HepG2 (cell line): ENCODE data around the gene ANAPC2. TPM values are rescaled to one million over a fixed set of nuclear protein-coding genes. Genes with fewer than 3 reads are reported as not detected.

Experiments
- GTF3A ChIP-seq: sonication (generic); formaldehyde crosslinking; conservative IDR thresholded peaks from 2 replicates; pipeline ENCODE4 v1.4.0; 2020; ENCODE audit warnings: mild to moderate bottlenecking, missing genetic modification reagents
- ISL2 ChIP-seq: sonication (generic); formaldehyde crosslinking; IDR thresholded peaks from 2 replicates; pipeline ENCODE4 v1.5.0; 2020; ENCODE audit warnings: missing genetic modification reagents
- JARID2 ChIP-seq: sonication (generic); formaldehyde crosslinking; IDR thresholded peaks from 2 replicates; pipeline ENCODE4 v1.8.1; 2023; ENCODE audit warnings: missing genetic modification reagents, inconsistent platforms; ENCODE audit not compliant: insufficient replicate concordance
- KDM5B ChIP-seq: sonication (generic); formaldehyde crosslinking; IDR thresholded peaks from 2 replicates; pipeline ENCODE4 v1.4.0; 2020; ENCODE audit warnings: missing genetic modification reagents, mild to moderate bottlenecking, borderline replicate concordance
- NAIF1 ChIP-seq: sonication (generic); formaldehyde crosslinking; IDR thresholded peaks from 2 replicates; pipeline ENCODE4 v1.5.0; 2020; ENCODE audit warnings: mild to moderate bottlenecking, missing genetic modification reagents, borderline replicate concordance
- PTBP1 ChIP-seq: fragments of 200-400 bp; formaldehyde crosslinking; IDR thresholded peaks from 2 replicates; pipeline ENCODE4 v1.6.1; 2018; ENCODE audit warnings: low read length, low read depth; ENCODE audit not compliant: poor library complexity, severe bottlenecking
- SAFB2 ChIP-seq: sonication (generic); formaldehyde crosslinking; IDR thresholded peaks from 2 replicates; pipeline ENCODE4 v1.5.1; 2020; ENCODE audit warnings: missing genetic modification reagents, low read depth, mild to moderate bottlenecking, borderline replicate concordance
- SRF ChIP-seq: IDR thresholded peaks from 2 replicates; pipeline ENCODE4 v1.6.1; 2011; ENCODE audit warnings: mild to moderate bottlenecking, low read depth, low read length, moderate library complexity
- TBX2 ChIP-seq: sonication (generic); formaldehyde crosslinking; IDR thresholded peaks from 2 replicates; pipeline ENCODE4 v1.5.0; 2020; ENCODE audit warnings: missing genetic modification reagents, mild to moderate bottlenecking, borderline replicate concordance
- TCF12 ChIP-seq, 2 experiments: fragments of 450-650 bp in 1 of 2; sonication (generic) in 1 of 2; formaldehyde crosslinking in 1 of 2; IDR thresholded peaks; 2 replicates each; pipeline versions ENCODE4 v1.6.1 to v1.8.0; 2017 to 2022; ENCODE audit warnings: antibody characterized with exemption in 1 of 2, mild to moderate bottlenecking in 1 of 2, missing genetic modification reagents in 1 of 2, moderate library complexity in 1 of 2
- ZNF205 ChIP-seq: IDR thresholded peaks from 2 replicates; pipeline ENCODE4 v1.6.1; 2018; ENCODE audit warnings: missing biosample characterization, missing genetic modification reagents
- ZNF777 ChIP-seq: sonication (generic); formaldehyde crosslinking; IDR thresholded peaks from 2 replicates; pipeline ENCODE4 v1.4.0; 2020; ENCODE audit warnings: missing genetic modification reagents
- ZNF891 ChIP-seq: sonication (generic); formaldehyde crosslinking; IDR thresholded peaks from 2 replicates; pipeline ENCODE4 v1.5.0; 2020; ENCODE audit warnings: mild to moderate bottlenecking, missing genetic modification reagents
- polyA plus RNA-seq, 8 experiments: library from polyadenylated mRNA; depleted of rRNA in 3 of 8; stranded (reverse) in 7 of 8; unstranded in 1 of 8; fragments of >200 nt; fragmentation: Illumina TruSeq in 4 of 8; extraction: Trizol in 4 of 8; gene quantifications; 2 replicates each; pipeline versions ENCODE4 v1.2.1 to v1.2.3, GENCODE V29; 2011 to 2016; ENCODE audit warnings: low read depth in 4 of 8, missing spikeins in 1 of 8, mixed read lengths in 1 of 8; ENCODE audit not compliant: insufficient read depth in 1 of 8
- total RNA-seq, 5 experiments: library from RNA; depleted of rRNA; stranded (reverse); fragments of >200 nt; fragmentation: Illumina TruSeq; extraction: Trizol; gene quantifications; 2 replicates each; pipeline ENCODE4 v1.2.3, GENCODE V29; 2016; ENCODE audit warnings: low read depth in 1 of 5
- TF ChIP-seq, protein P1 (sequence below): sonication (generic); formaldehyde crosslinking; IDR thresholded peaks from 2 replicates; pipeline ENCODE4 v1.5.0; 2020; ENCODE audit warnings: missing genetic modification reagents
- TF ChIP-seq, protein P2 (sequence below): IDR thresholded peaks from 2 replicates; pipeline ENCODE4 v1.6.1; 2012; ENCODE audit warnings: low read length, improper control_type of control experiment
- TF ChIP-seq, protein P3 (sequence below): sonication (generic); formaldehyde crosslinking; IDR thresholded peaks from 2 replicates; pipeline ENCODE4 v1.4.0; 2020; ENCODE audit warnings: missing genetic modification reagents, borderline replicate concordance
- TF ChIP-seq, protein P4 (sequence below): sonication (generic); formaldehyde crosslinking; IDR thresholded peaks from 2 replicates; pipeline ENCODE4 v1.8.0; 2022; ENCODE audit warnings: missing genetic modification reagents, mild to moderate bottlenecking, moderate library complexity, borderline replicate concordance

ANAPC2 gene
- total and polyA plus RNA-seq, 2 of the 13 experiments (the other 11 are each of a cell fraction or from before 2014, with no cell fraction given): 12.3 to 15.4 TPM

DNA sequence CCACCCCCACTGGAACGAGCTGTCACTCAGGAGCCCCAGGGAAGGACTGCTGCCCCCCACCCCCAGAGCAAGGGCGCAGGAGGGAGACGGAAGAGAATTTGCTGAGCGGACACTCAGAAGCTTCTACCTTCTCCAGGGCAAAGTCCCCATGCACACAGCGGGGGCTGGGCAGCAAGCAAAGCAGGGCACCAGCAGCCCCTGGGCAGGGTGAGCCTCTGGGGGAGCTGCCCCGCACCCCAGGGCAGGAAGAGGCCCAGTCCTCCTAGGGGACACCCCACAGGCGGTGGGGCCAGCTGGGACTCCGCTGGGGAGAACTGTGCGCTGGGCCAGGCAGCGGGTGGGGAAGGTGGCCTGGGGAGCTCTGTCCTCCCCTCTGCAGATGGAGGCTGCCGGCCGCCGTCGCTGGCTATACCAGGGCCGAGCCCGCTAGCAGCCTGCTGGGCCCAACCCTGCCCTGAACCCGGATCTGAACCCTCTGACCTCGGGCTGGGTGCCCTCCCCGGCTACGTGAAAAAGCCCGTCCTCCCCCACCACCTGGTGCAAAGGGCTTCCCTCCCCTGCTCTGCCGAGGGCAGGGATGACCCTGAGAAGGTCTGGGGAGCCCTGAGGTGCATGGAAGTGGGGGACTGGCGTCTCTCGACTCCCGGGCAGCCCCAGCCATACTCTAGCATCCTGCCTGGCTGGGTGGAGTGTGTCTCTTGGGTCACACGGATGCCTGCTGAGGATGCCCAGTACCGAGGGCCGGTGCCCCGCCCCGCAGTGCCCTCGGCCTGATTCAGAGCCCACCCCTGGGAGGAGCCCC is 41.7 kb upstream of the ANAPC2 start (continued):
- TF ChIP-seq, protein P1, sequence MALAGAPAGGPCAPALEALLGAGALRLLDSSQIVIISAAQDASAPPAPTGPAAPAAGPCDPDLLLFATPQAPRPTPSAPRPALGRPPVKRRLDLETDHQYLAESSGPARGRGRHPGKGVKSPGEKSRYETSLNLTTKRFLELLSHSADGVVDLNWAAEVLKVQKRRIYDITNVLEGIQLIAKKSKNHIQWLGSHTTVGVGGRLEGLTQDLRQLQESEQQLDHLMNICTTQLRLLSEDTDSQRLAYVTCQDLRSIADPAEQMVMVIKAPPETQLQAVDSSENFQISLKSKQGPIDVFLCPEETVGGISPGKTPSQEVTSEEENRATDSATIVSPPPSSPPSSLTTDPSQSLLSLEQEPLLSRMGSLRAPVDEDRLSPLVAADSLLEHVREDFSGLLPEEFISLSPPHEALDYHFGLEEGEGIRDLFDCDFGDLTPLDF (CRISPR knock-in tag): no peak
- no peak for TF ChIP-seq TCF12 (IDR thresholded peaks at IDR 0.05)
- peak; percentile 46 for TF ChIP-seq TCF12 (CRISPR knock-in tag; IDR thresholded peaks at IDR 0.05)
- TF ChIP-seq TBX2 (CRISPR knock-in tag): peak; percentile 55; the same call in 1 of the 2 replicates
- no peak for TF ChIP-seq SAFB2
- TF ChIP-seq, protein P2, sequence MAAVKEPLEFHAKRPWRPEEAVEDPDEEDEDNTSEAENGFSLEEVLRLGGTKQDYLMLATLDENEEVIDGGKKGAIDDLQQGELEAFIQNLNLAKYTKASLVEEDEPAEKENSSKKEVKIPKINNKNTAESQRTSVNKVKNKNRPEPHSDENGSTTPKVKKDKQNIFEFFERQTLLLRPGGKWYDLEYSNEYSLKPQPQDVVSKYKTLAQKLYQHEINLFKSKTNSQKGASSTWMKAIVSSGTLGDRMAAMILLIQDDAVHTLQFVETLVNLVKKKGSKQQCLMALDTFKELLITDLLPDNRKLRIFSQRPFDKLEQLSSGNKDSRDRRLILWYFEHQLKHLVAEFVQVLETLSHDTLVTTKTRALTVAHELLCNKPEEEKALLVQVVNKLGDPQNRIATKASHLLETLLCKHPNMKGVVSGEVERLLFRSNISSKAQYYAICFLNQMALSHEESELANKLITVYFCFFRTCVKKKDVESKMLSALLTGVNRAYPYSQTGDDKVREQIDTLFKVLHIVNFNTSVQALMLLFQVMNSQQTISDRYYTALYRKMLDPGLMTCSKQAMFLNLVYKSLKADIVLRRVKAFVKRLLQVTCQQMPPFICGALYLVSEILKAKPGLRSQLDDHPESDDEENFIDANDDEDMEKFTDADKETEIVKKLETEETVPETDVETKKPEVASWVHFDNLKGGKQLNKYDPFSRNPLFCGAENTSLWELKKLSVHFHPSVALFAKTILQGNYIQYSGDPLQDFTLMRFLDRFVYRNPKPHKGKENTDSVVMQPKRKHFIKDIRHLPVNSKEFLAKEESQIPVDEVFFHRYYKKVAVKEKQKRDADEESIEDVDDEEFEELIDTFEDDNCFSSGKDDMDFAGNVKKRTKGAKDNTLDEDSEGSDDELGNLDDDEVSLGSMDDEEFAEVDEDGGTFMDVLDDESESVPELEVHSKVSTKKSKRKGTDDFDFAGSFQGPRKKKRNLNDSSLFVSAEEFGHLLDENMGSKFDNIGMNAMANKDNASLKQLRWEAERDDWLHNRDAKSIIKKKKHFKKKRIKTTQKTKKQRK: no peak
- no peak for TF ChIP-seq GTF3A
- peak; percentile 59; the same call in 1 of the 2 replicates for TF ChIP-seq ZNF777 (CRISPR knock-in tag)
- TF ChIP-seq, protein P3, sequence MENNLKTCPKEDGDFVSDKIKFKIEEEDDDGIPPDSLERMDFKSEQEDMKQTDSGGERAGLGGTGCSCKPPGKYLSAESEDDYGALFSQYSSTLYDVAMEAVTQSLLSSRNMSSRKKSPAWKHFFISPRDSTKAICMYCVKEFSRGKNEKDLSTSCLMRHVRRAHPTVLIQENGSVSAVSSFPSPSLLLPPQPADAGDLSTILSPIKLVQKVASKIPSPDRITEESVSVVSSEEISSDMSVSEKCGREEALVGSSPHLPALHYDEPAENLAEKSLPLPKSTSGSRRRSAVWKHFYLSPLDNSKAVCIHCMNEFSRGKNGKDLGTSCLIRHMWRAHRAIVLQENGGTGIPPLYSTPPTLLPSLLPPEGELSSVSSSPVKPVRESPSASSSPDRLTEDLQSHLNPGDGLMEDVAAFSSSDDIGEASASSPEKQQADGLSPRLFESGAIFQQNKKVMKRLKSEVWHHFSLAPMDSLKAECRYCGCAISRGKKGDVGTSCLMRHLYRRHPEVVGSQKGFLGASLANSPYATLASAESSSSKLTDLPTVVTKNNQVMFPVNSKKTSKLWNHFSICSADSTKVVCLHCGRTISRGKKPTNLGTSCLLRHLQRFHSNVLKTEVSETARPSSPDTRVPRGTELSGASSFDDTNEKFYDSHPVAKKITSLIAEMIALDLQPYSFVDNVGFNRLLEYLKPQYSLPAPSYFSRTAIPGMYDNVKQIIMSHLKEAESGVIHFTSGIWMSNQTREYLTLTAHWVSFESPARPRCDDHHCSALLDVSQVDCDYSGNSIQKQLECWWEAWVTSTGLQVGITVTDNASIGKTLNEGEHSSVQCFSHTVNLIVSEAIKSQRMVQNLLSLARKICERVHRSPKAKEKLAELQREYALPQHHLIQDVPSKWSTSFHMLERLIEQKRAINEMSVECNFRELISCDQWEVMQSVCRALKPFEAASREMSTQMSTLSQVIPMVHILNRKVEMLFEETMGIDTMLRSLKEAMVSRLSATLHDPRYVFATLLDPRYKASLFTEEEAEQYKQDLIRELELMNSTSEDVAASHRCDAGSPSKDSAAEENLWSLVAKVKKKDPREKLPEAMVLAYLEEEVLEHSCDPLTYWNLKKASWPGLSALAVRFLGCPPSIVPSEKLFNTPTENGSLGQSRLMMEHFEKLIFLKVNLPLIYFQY (CRISPR knock-in tag): peak; percentile 82; the same call in 1 of the 2 replicates
- TF ChIP-seq NAIF1 (CRISPR knock-in tag): no peak
- peak; percentile 58; the same call in 1 of the 2 replicates for TF ChIP-seq ZNF205 (CRISPR knock-in tag)
- no peak; the same call in 1 of the 2 replicates for TF ChIP-seq KDM5B (CRISPR knock-in tag)
- TF ChIP-seq ISL2 (CRISPR knock-in tag): peak; percentile 40
- TF ChIP-seq JARID2 (CRISPR knock-in tag): no peak
- no peak for TF ChIP-seq PTBP1
- TF ChIP-seq ZNF891: peak; percentile 39
- no peak for TF ChIP-seq SRF
- TF ChIP-seq, protein P4, sequence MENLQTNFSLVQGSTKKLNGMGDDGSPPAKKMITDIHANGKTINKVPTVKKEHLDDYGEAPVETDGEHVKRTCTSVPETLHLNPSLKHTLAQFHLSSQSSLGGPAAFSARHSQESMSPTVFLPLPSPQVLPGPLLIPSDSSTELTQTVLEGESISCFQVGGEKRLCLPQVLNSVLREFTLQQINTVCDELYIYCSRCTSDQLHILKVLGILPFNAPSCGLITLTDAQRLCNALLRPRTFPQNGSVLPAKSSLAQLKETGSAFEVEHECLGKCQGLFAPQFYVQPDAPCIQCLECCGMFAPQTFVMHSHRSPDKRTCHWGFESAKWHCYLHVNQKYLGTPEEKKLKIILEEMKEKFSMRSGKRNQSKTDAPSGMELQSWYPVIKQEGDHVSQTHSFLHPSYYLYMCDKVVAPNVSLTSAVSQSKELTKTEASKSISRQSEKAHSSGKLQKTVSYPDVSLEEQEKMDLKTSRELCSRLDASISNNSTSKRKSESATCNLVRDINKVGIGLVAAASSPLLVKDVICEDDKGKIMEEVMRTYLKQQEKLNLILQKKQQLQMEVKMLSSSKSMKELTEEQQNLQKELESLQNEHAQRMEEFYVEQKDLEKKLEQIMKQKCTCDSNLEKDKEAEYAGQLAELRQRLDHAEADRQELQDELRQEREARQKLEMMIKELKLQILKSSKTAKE: no peak; the same call in 1 of the 2 replicates
